HG03135 (cell line): ENCODE results near the gene KRT81.
"Not testable (repeated sequence)": the region's sequence is repeated elsewhere in the genome, so short reads cannot be mapped to it uniquely, and the experiment has no call there.

Experiments used
- ATAC-seq: cut with Tn5 transposase; IDR thresholded peaks from one replicate; pipeline ENCODE4 v1.9.1; 2021; ENCODE audit warnings: mild to moderate bottlenecking, moderate library complexity; ENCODE audit not compliant: unreplicated experiment

The KRT81 gene

GRCh38 chr12:52318241-52318990 lies 27.1 kb upstream of the KRT81 start:
- ATAC-seq = no peak

DNA sequence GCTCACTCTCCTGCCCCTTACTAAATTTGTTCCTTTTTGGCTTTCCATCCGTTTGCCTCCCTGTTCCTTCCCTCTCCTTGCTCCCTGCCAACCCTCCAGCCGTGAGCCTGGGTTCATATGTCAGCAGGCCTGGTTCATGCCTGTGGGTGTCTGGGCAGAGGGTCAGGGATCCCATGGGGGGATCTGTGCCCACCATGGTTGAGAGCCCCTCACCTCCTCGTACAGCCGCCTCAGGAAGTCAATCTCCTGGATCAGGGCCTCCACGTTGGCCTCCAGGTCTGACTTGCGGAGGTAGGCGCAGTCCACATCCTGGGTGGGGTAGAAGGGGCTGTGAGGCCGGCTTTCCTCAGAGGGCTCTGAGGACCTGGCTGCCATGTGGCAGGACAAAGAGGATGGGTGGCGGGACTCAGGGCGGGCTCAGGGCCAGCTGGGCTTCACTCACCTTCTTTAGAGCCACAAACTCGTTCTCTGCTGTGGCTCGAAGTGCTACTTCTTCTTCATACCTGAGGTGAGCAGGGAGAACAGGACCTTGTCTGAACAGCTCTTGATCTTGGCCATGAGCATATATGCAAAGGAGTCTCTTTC lies 26.2 kb upstream of the KRT81 start:
- ATAC-seq = no peak

GRCh38 chr12:52316701-52317100 lies 25.4 kb upstream of the KRT81 start:
- ATAC-seq = no peak

GRCh38 chr12:52316290-52316689 lies 25.0 kb upstream of the KRT81 start:
- no peak for ATAC-seq

DNA sequence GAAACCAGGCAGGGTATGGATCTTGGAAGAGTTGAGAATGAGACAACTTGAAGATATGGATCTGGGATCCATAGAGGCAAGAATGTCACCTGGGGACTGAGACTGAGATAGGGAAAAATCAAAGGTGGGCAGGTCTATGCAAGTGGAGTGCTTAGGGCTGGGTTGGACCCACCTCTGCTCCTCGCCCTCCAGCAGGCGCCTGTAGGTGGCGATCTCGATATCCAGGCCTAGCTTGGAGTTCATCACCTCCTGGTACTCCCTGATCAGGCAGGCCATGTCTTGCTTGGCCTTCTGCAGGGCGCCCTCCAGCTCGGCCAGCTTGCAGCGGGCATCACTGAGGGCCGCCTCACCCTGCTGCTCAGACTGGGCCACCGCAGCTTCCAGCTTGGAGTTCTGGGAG lies 24.4 kb upstream of the KRT81 start:
- not testable (repeated sequence) for ATAC-seq

DNA sequence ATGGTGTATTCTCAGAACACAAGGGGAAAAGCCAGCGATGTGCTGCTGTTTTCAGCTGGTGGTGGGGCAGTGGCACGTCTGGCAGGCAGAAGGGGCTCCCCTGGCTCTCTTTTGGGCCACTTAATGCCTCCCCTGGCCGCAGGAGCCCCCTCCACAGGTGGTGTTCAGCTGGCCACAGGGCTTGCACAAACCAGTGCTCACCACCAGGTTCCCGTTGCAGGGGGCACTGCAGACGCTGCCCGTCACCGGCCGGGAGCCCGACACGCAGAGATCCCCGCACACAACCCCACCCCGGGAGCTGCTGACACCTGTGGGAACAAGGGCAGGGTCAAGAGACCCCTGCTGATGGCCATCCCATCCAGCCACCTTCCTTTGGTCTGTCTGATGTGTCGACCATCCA lies 23.2 kb upstream of the KRT81 start:
- ATAC-seq = no peak

DNA sequence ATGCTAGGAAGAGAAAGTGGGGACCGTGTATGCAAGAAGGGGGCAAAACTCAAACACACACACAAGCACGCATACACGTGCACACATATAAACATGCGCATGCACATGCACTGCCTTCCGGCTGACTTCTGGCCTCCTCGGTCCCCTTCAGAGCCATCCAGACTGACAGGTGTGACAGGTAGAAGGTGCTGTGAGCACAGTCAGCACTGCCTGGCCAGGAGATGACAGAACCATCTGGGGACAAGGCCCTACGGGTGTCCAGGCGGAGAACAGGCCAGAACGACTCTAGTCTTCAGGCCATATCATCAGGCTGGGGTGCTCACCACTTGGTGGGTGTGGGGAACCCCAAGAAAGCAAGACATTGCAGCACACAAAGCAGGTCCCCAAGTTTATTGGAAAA lies 22.6 kb upstream of the KRT81 start:
- ATAC-seq = no peak

DNA sequence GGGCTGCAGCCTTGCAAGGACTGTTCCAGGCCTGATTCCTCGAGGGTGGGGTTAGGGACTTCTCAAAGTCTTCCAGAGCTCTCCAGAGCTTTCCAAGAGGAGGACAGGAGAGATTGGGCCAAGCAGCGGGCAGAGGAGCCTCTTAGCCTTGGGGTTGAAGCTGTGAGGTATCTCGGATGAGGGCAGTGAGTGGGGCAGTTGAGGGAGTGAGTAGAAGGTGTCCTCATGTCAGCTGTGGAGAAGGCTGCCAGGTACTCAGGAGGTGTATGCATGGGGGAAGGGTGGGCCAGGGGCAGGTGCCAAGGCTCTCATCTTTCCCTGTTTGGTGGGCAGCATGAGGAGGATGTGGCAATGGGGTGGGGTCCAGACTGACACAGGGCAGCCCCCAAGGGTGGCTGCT lies 22.1 kb upstream of the KRT81 start:
- ATAC-seq = no peak

GRCh38 chr12:52312086-52312485 lies 20.8 kb upstream of the KRT81 start:
- no peak for ATAC-seq

DNA sequence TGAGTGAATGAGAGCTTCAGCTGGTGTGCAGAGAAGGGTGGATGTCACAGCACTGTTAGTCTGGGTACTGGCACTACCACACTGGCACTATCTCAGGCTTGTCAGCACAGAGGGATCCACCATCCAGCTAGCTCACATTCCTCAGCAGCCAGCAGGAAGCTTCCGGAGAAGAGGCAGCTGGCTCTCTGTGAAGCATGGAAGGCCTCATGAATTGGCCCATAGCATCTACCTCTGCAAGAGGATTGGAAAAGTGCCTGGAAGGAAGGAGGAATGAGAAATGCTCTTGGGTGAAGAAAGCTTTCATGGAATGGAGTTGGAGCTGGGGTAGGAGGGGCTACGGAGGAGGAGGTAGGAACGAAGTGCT lies 19.9 kb upstream of the KRT81 start:
- no peak for ATAC-seq

- no peak for ATAC-seq
Observed at GRCh38 chr12:52310622-52311284, 19.4 kb upstream of the KRT81 start.

- ATAC-seq = no peak
Observed at GRCh38 chr12:52308806-52309425, 17.6 kb upstream of the KRT81 start.

GRCh38 chr12:52307836-52308805 lies 16.8 kb upstream of the KRT81 start:
- ATAC-seq = no peak

- ATAC-seq = no peak
Observed at GRCh38 chr12:52306731-52307130, 15.4 kb upstream of the KRT81 start.

GRCh38 chr12:52305921-52306705 lies 14.8 kb upstream of the KRT81 start:
- ATAC-seq = no peak

DNA sequence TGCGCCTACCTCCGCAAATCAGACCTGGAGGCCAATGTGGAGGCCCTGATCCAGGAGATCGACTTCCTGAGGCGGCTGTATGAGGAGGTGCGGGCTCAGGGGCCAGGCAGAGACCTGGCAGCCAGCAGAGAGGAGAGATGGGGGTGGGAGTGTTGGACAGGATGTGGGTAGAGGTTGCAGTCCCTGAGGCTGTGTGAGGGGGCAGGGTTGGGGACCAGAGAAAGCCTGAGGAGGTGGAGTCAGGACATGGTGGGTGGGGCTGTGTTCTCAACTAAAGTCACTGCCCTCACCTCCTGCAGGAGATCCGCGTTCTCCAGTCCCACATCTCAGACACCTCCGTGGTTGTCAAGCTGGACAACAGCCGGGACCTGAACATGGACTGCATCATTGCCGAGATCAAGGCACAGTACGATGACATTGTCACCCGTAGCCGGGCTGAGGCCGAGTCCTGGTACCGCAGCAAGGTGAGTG lies 13.6 kb upstream of the KRT81 start:
- peak; percentile 86 for ATAC-seq

DNA sequence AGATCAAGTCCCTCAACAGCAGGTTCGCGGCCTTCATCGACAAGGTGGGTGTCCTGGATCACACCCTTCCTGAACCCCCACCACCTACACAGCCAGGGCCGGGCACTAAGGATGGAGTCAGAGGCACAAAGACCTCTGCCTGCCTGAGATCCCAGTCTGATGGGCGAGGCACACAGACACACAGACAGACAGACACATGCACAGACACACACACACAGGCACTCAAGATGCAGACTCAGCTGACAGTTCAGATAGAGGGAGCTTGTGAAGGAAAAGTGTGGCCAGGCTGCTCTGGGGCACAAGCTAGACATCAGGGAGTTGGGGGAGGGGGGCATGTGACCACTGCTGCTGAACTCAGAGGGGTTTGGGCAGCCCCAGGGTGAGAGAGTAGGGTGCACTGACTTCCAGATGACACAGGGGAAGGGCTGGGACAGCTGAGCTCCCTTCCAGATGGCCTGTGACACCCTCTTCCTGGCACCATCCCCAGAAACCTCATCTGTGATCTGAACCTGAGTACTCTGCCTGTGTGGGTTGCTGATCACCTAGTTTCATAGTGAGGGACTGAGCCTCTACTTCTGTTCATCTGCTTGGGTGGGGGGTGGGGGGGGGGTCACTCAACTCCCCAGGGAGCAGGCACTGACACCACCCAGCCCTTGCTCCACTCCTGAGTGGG lies 11.0 kb upstream of the KRT81 start:
- not testable (repeated sequence) for ATAC-seq

GRCh38 chr12:52301721-52302120 lies 10.4 kb upstream of the KRT81 start:
- not testable (repeated sequence) for ATAC-seq
